ENCODE data around the gene OVOL1.
A peak's percentile ranks its signal among the peaks of the same experiment; 100 is the strongest.

DNA sequence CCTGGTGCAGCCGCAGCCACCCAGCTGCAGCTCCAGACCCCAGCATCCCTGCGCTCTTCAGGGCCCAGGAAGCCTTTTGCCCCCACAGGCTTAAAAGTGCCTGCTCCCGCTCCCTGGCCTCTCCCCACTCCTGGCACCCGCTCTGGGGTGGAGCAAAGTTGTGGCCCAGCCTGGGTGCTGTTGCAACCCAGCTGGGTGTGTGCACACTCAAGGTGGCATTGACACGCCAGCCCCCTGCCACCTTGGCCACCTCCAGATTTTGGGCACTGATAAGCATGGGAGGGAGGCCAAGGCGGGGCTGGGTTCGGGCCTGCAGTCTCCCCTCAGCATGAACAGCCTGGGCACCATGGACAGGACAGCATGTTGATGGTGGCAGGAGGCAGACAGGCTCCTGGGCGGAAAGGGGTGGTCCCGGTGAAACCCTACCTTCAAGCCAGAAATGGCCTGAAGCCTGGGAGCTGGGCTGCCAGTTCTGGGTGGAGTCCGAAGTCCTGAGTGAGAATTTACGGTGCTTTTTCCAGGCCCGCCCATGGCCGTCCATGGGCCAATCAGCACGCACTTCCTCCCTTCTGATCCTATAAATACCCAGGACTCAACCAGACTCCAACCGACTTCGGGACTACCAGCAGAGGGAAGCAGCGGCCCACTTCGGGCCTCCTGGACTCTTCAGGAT lies 42.7 kb upstream of the OVOL1 start:
- peak in 5 of 11 experiments; percentile 7 to 33 (median 12) for TF ChIP-seq CTCF (IDR thresholded peaks at IDR 0.05 in 8 of 11, conservative IDR thresholded peaks at IDR 0.05 in 3 of 11)
- no peak for TF ChIP-seq POLR2A (IDR thresholded peaks at IDR 0.05)
